HepG2 (cell line): ENCODE data around the gene CRYZL1. TPM values are rescaled to one million over a fixed set of nuclear protein-coding genes. Genes with fewer than 3 reads are reported as not detected.

ENCODE experiments used
- ATF4 ChIP-seq, 2 experiments: fragments of 450-650 bp in 1 of 2; sonication (generic) in 1 of 2; formaldehyde crosslinking; IDR thresholded peaks; 2 replicates each; pipeline versions ENCODE4 v1.5.0 to v1.8.0; 2020 to 2022; ENCODE audit warnings: mild to moderate bottlenecking in 1 of 2, missing genetic modification reagents in 1 of 2
- ATF7-NPFF ChIP-seq: sonication (generic); formaldehyde crosslinking; IDR thresholded peaks from 2 replicates; pipeline ENCODE4 v1.8.1; 2023; ENCODE audit warnings: mild to moderate bottlenecking, low read depth, missing genetic modification reagents, moderate library complexity
- BRCA1 ChIP-seq: sonication (generic); formaldehyde crosslinking; IDR thresholded peaks from 2 replicates; pipeline ENCODE4 v1.4.0; 2020; ENCODE audit warnings: missing genetic modification reagents
- EHMT2 ChIP-seq: fragments of 200-600 bp; sonication (generic); IDR thresholded peaks from 2 replicates; pipeline ENCODE4 v1.7.0; 2017; ENCODE audit warnings: antibody characterized with exemption, low read depth, low read length, borderline replicate concordance
- EP300 ChIP-seq, 3 experiments: sonication (generic) in 1 of 3; formaldehyde crosslinking in 1 of 3; IDR thresholded peaks; 2 replicates each; pipeline versions ENCODE4 v1.5.1 to v1.6.1; 2011 to 2020; ENCODE audit warnings: low read depth in 2 of 3, low read length in 2 of 3, borderline replicate concordance in 1 of 3, improper control_type of control experiment in 1 of 3, mild to moderate bottlenecking in 1 of 3, missing genetic modification reagents in 1 of 3, moderate library complexity in 1 of 3
- GABPA ChIP-seq, 2 experiments: IDR thresholded peaks; 2 replicates each; pipeline ENCODE4 v1.6.1; 2011 to 2016; ENCODE audit warnings: low read depth in 2 of 2, low read length in 1 of 2, missing biosample characterization in 1 of 2, missing genetic modification characterization in 1 of 2
- GATAD2A ChIP-seq: IDR thresholded peaks from 2 replicates; pipeline ENCODE4 v1.6.1; 2016
- GZF1 ChIP-seq: sonication (generic); formaldehyde crosslinking; IDR thresholded peaks from 2 replicates; pipeline ENCODE4 v1.5.1; 2020; ENCODE audit warnings: mild to moderate bottlenecking, missing genetic modification reagents
- HMGA1 ChIP-seq: sonication (generic); formaldehyde crosslinking; conservative IDR thresholded peaks from 2 replicates; pipeline ENCODE4 v1.4.0; 2020; ENCODE audit warnings: missing genetic modification reagents
- HNF4A ChIP-seq: sonication (generic); formaldehyde crosslinking; IDR thresholded peaks from 2 replicates; pipeline ENCODE4 v1.4.0; 2020; ENCODE audit warnings: missing genetic modification reagents
- HOXA9 ChIP-seq: sonication (generic); formaldehyde crosslinking; IDR thresholded peaks from 2 replicates; pipeline ENCODE4 v1.8.1; 2022; ENCODE audit warnings: missing genetic modification reagents, mild to moderate bottlenecking, moderate library complexity, borderline replicate concordance
- KAT2B ChIP-seq: fragments of 150-350 bp; IDR thresholded peaks from 2 replicates; pipeline ENCODE4 v1.6.1; 2014; ENCODE audit warnings: low read depth, low read length, borderline replicate concordance
- KAT8 ChIP-seq: IDR thresholded peaks from 2 replicates; pipeline ENCODE4 v1.6.1; 2016; ENCODE audit warnings: missing genetic modification reagents, missing compliant biosample characterization
- PHF20 ChIP-seq: sonication (generic); formaldehyde crosslinking; IDR thresholded peaks from 2 replicates; pipeline ENCODE4 v1.5.0; 2020; ENCODE audit warnings: mild to moderate bottlenecking, missing genetic modification reagents
- PLRG1 ChIP-seq: fragments of 450-650 bp; conservative IDR thresholded peaks from 2 replicates; pipeline ENCODE4 v1.6.1; 2016
- RBM39 ChIP-seq: fragments of 200-400 bp; formaldehyde crosslinking; IDR thresholded peaks from one replicate; pipeline ENCODE4 v1.6.1; 2018; ENCODE audit warnings: antibody characterized with exemption, mild to moderate bottlenecking, low read depth, low read length; ENCODE audit not compliant: poor library complexity, severe bottlenecking
- SALL1 ChIP-seq: sonication (generic); formaldehyde crosslinking; IDR thresholded peaks from 2 replicates; pipeline ENCODE4 v1.8.0; 2022; ENCODE audit warnings: mild to moderate bottlenecking, missing genetic modification reagents
- SOX6 ChIP-seq, 2 experiments: fragments of 450-650 bp in 1 of 2; sonication (generic) in 1 of 2; formaldehyde crosslinking in 1 of 2; IDR thresholded peaks; 2 replicates each; pipeline versions ENCODE4 v1.4.0 to v1.6.1; 2017 to 2020; ENCODE audit warnings: antibody characterized with exemption in 1 of 2, mild to moderate bottlenecking in 1 of 2, missing genetic modification reagents in 1 of 2
- TP53 ChIP-seq: sonication (generic); formaldehyde crosslinking; conservative IDR thresholded peaks from 2 replicates; pipeline ENCODE4 v1.4.0; 2020; ENCODE audit warnings: missing genetic modification reagents
- ZFP37 ChIP-seq: sonication (generic); formaldehyde crosslinking; IDR thresholded peaks from 2 replicates; pipeline ENCODE4 v1.4.0; 2020; ENCODE audit warnings: missing genetic modification reagents, borderline replicate concordance
- ZNF17 ChIP-seq: sonication (generic); formaldehyde crosslinking; IDR thresholded peaks from 2 replicates; pipeline ENCODE4 v1.5.0; 2020; ENCODE audit warnings: mild to moderate bottlenecking, missing genetic modification reagents
- ZNF30 ChIP-seq: sonication (generic); formaldehyde crosslinking; IDR thresholded peaks from 2 replicates; pipeline ENCODE4 v1.5.0; 2020; ENCODE audit warnings: mild to moderate bottlenecking, missing genetic modification reagents
- ZNF564 ChIP-seq: sonication (generic); formaldehyde crosslinking; IDR thresholded peaks from 2 replicates; pipeline ENCODE4 v1.8.1; 2023; ENCODE audit warnings: mild to moderate bottlenecking, missing genetic modification reagents
- ZNF629 ChIP-seq: sonication (generic); formaldehyde crosslinking; conservative IDR thresholded peaks from 2 replicates; pipeline ENCODE4 v1.5.0; 2020; ENCODE audit warnings: missing genetic modification reagents
- ZNF768 ChIP-seq: sonication (generic); formaldehyde crosslinking; IDR thresholded peaks from 2 replicates; pipeline ENCODE4 v1.4.0; 2020; ENCODE audit warnings: missing genetic modification reagents
- polyA plus RNA-seq, 8 experiments: library from polyadenylated mRNA; depleted of rRNA in 3 of 8; stranded (reverse) in 7 of 8; unstranded in 1 of 8; fragments of >200 nt; fragmentation: Illumina TruSeq in 4 of 8; extraction: Trizol in 4 of 8; gene quantifications; 2 replicates each; pipeline versions ENCODE4 v1.2.1 to v1.2.3, GENCODE V29; 2011 to 2016; ENCODE audit warnings: low read depth in 4 of 8, missing spikeins in 1 of 8, mixed read lengths in 1 of 8; ENCODE audit not compliant: insufficient read depth in 1 of 8
- total RNA-seq, 5 experiments: library from RNA; depleted of rRNA; stranded (reverse); fragments of >200 nt; fragmentation: Illumina TruSeq; extraction: Trizol; gene quantifications; 2 replicates each; pipeline ENCODE4 v1.2.3, GENCODE V29; 2016; ENCODE audit warnings: low read depth in 1 of 5
- TF ChIP-seq, protein P1 (sequence below): sonication (generic); formaldehyde crosslinking; IDR thresholded peaks from 2 replicates; pipeline ENCODE4 v1.9.0; 2022; ENCODE audit warnings: low read depth, missing genetic modification reagents
- TF ChIP-seq, protein P2 (sequence below): IDR thresholded peaks from 2 replicates; pipeline ENCODE4 v1.6.1; 2016; ENCODE audit warnings: low read depth

CRYZL1 gene
- total and polyA plus RNA-seq, 2 of the 13 experiments (the other 11 are each of a cell fraction or from before 2014, with no cell fraction given), result 20.3 to 27.7 TPM

- TF ChIP-seq ATF7-NPFF (CRISPR knock-in tag), result no peak
- no peak for TF ChIP-seq BRCA1 (CRISPR knock-in tag)
- TF ChIP-seq ZFP37 (CRISPR knock-in tag), result no peak
- TF ChIP-seq ZNF629 (CRISPR knock-in tag), result no peak
- TF ChIP-seq HMGA1, result no peak
- no peak for TF ChIP-seq KAT2B
- TF ChIP-seq TP53 (CRISPR knock-in tag), result no peak
- 0 out of 2 replicates have a peak, but pooled peaks have one; percentile 17 for TF ChIP-seq KAT8 (CRISPR knock-in tag)
- no peak for TF ChIP-seq SALL1 (CRISPR knock-in tag)
- TF ChIP-seq PHF20 (CRISPR knock-in tag), result no peak
- TF ChIP-seq EP300 (IDR thresholded peaks at IDR 0.05; ENCODE audit: low read depth in 2 of 2, low read length in 2 of 2), result peak in 1 of 2 experiments; percentile 26; a peak in 1 of 4 replicates
- TF ChIP-seq EP300 (CRISPR knock-in tag; IDR thresholded peaks at IDR 0.05; ENCODE audit: borderline replicate concordance), result no peak
- no peak for TF ChIP-seq GZF1
- no peak for TF ChIP-seq SOX6 (IDR thresholded peaks at IDR 0.05)
- TF ChIP-seq SOX6 (CRISPR knock-in tag; IDR thresholded peaks at IDR 0.05), result peak; percentile 64
- no peak for TF ChIP-seq ZNF17
- peak; percentile 51; the same call in 1 of the 2 replicates for TF ChIP-seq GATAD2A (CRISPR knock-in tag)
- TF ChIP-seq, protein P1, sequence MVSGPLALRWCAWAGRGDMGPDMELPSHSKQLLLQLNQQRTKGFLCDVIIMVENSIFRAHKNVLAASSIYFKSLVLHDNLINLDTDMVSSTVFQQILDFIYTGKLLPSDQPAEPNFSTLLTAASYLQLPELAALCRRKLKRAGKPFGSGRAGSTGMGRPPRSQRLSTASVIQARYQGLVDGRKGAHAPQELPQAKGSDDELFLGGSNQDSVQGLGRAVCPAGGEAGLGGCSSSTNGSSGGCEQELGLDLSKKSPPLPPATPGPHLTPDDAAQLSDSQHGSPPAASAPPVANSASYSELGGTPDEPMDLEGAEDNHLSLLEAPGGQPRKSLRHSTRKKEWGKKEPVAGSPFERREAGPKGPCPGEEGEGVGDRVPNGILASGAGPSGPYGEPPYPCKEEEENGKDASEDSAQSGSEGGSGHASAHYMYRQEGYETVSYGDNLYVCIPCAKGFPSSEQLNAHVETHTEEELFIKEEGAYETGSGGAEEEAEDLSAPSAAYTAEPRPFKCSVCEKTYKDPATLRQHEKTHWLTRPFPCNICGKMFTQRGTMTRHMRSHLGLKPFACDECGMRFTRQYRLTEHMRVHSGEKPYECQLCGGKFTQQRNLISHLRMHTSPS (CRISPR knock-in tag), result no peak
- TF ChIP-seq HNF4A (CRISPR knock-in tag), result peak; percentile 77
- TF ChIP-seq ZNF564 (CRISPR knock-in tag), result no peak
- no peak for TF ChIP-seq PLRG1
- TF ChIP-seq RBM39, result no peak
- TF ChIP-seq EHMT2, result no peak
- no peak for TF ChIP-seq GABPA (IDR thresholded peaks at IDR 0.05; ENCODE audit: low read depth, low read length)
- peak; percentile 30; the same call in 1 of the 2 replicates for TF ChIP-seq GABPA (CRISPR knock-in tag; IDR thresholded peaks at IDR 0.05; ENCODE audit: low read depth)
- TF ChIP-seq, protein P2, sequence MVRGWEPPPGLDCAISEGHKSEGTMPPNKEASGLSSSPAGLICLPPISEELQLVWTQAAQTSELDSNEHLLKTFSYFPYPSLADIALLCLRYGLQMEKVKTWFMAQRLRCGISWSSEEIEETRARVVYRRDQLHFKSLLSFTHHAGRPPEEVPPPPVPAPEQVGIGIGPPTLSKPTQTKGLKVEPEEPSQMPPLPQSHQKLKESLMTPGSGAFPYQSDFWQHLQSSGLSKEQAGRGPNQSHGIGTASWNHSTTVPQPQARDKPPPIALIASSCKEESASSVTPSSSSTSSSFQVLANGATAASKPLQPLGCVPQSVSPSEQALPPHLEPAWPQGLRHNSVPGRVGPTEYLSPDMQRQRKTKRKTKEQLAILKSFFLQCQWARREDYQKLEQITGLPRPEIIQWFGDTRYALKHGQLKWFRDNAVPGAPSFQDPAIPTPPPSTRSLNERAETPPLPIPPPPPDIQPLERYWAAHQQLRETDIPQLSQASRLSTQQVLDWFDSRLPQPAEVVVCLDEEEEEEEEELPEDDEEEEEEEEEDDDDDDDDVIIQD, result peak; percentile 40; the same call in 1 of the 2 replicates
- no peak for TF ChIP-seq ZNF768
- TF ChIP-seq HOXA9, result no peak
- no peak for TF ChIP-seq ATF4 (CRISPR knock-in tag; IDR thresholded peaks at IDR 0.05)
- TF ChIP-seq ZNF30 (CRISPR knock-in tag), result no peak
Observed at GRCh38 chr21:33685613-33686197, 44.2 kb upstream of the CRYZL1 start (continued).
